H9 (cell line): Measurements from ENCODE around the gene GNB1L. TPM values are rescaled to one million over a fixed set of nuclear protein-coding genes. Genes with fewer than 3 reads are reported as not detected.

Experiments used
- DNase-seq: peaks from one replicate; pipeline ENCODE4 v3.0.0-alpha.2; 2017
- H2AFZ ChIP-seq: one replicate; pipeline ENCODE4 v1.6.1; 2013; ENCODE audit warnings: mild to moderate bottlenecking, low read length, control low read depth, moderate library complexity
- H2AK5ac ChIP-seq: 2 replicates; pipeline ENCODE4 v1.6.1; 2013; ENCODE audit warnings: low read length, control low read depth, mixed read lengths; ENCODE audit not compliant: insufficient read length
- H2BK120ac ChIP-seq: one replicate; pipeline ENCODE4 v1.6.1; 2013; ENCODE audit warnings: low read depth, mild to moderate bottlenecking, low read length, control low read depth, inconsistent platforms; ENCODE audit not compliant: poor library complexity, severe bottlenecking
- H2BK12ac ChIP-seq: 2 replicates; pipeline ENCODE4 v1.6.1; 2013; ENCODE audit warnings: low read length, control low read depth, mixed read lengths, low read depth; ENCODE audit not compliant: insufficient read length
- H2BK15ac ChIP-seq: 2 replicates; pipeline ENCODE4 v1.6.1; 2013; ENCODE audit warnings: low read depth, low read length, control low read depth
- H2BK20ac ChIP-seq: one replicate; pipeline ENCODE4 v1.6.1; 2013; ENCODE audit warnings: low read depth, mild to moderate bottlenecking, low read length, control low read depth, inconsistent platforms; ENCODE audit not compliant: poor library complexity, severe bottlenecking
- H2BK5ac ChIP-seq: 2 replicates; pipeline ENCODE4 v1.6.1; 2013; ENCODE audit warnings: low read length, control low read depth, mixed read lengths; ENCODE audit not compliant: insufficient read length
- H3K14ac ChIP-seq: 2 replicates; pipeline ENCODE4 v1.6.1; 2013; ENCODE audit warnings: low read length, control low read depth; ENCODE audit not compliant: insufficient read depth
- H3K18ac ChIP-seq: 2 replicates; pipeline ENCODE4 v1.6.1; 2013; ENCODE audit warnings: low read depth, mild to moderate bottlenecking, mixed read lengths, low read length, control low read depth; ENCODE audit not compliant: insufficient read length
- H3K23ac ChIP-seq: 2 replicates; pipeline ENCODE4 v1.6.1; 2013; ENCODE audit warnings: low read length, control low read depth, mixed read lengths, low read depth; ENCODE audit not compliant: insufficient read length
- H3K23me2 ChIP-seq: 2 replicates; pipeline ENCODE4 v1.6.1; 2013; ENCODE audit warnings: low read depth, mild to moderate bottlenecking, mixed read lengths, low read length, control low read depth; ENCODE audit not compliant: insufficient read length, poor library complexity, severe bottlenecking
- H3K27ac ChIP-seq: 2 replicates; pipeline ENCODE4 v1.5.1; 2013; ENCODE audit warnings: low read length, control low read depth, mixed read lengths, low read depth; ENCODE audit not compliant: insufficient read length
- H3K27me3 ChIP-seq: 2 replicates; pipeline ENCODE4 v1.6.1; 2013; ENCODE audit warnings: low read length, control low read depth, inconsistent platforms; ENCODE audit not compliant: insufficient read depth
- H3K4ac ChIP-seq: 2 replicates; pipeline ENCODE4 v1.6.1; 2013; ENCODE audit warnings: low read depth, mild to moderate bottlenecking, control low read depth, inconsistent platforms, low read length, moderate library complexity
- H3K4me1 ChIP-seq: 2 replicates; pipeline ENCODE4 v1.6.1; 2013; ENCODE audit warnings: low read length, control low read depth, inconsistent platforms; ENCODE audit not compliant: insufficient read depth
- H3K4me2 ChIP-seq: 2 replicates; pipeline ENCODE4 v1.6.1; 2013; ENCODE audit warnings: low read length, control low read depth, mixed read lengths; ENCODE audit not compliant: insufficient read length, insufficient read depth
- H3K56ac ChIP-seq: 2 replicates; pipeline ENCODE4 v1.6.1; 2013; ENCODE audit warnings: low read depth, mild to moderate bottlenecking, mixed read lengths, low read length, control low read depth; ENCODE audit not compliant: insufficient read length
- H3K79me1 ChIP-seq: 2 replicates; pipeline ENCODE4 v1.6.1; 2013; ENCODE audit warnings: low read depth, mild to moderate bottlenecking, moderate library complexity, low read length, control low read depth, inconsistent platforms; ENCODE audit not compliant: insufficient read depth, poor library complexity, severe bottlenecking
- H3K79me2 ChIP-seq: 2 replicates; pipeline ENCODE4 v1.6.1; 2013; ENCODE audit warnings: low read length, control low read depth, inconsistent platforms; ENCODE audit not compliant: insufficient read depth
- H3K9ac ChIP-seq: 2 replicates; pipeline ENCODE4 v1.6.1; 2013; ENCODE audit warnings: low read length, control low read depth, mixed read lengths; ENCODE audit not compliant: insufficient read length; ENCODE audit errors: extremely low read depth
- H3K9me3 ChIP-seq: one replicate; pipeline ENCODE4 v1.6.1; 2013; ENCODE audit warnings: low read depth, low read length, inconsistent platforms; ENCODE audit not compliant: control insufficient read depth
- H3T11ph ChIP-seq: one replicate; pipeline ENCODE4 v1.6.1; 2013; ENCODE audit warnings: mild to moderate bottlenecking, low read length, control low read depth, inconsistent platforms
- H4K20me1 ChIP-seq: one replicate; pipeline ENCODE4 v1.6.1; 2013; ENCODE audit not compliant: control insufficient read depth, insufficient read length, insufficient read depth
- H4K5ac ChIP-seq: 2 replicates; pipeline ENCODE4 v1.6.1; 2013; ENCODE audit warnings: low read depth, mild to moderate bottlenecking, mixed read lengths, low read length, control low read depth; ENCODE audit not compliant: insufficient read length
- H4K8ac ChIP-seq: replicated peaks from 2 replicates; pipeline ENCODE4 v1.6.1; 2013; ENCODE audit warnings: low read length, control low read depth, mixed read lengths, low read depth; ENCODE audit not compliant: insufficient read length
- H4K91ac ChIP-seq: 2 replicates; pipeline ENCODE4 v1.6.1; 2013; ENCODE audit warnings: low read depth, mild to moderate bottlenecking, moderate library complexity, mixed read lengths, low read length, control low read depth; ENCODE audit not compliant: insufficient read length
- H3K27ac Mint-ChIP-seq, 3 experiments: 2 replicates in 2 of 3; 3 replicates in 1 of 3; pipeline ENCODE4 v1.8.0; 2020 to 2021; ENCODE audit warnings: mixed read lengths in 3 of 3, mild to moderate bottlenecking in 1 of 3, moderate library complexity in 1 of 3
- H3K27me3 Mint-ChIP-seq: 2 replicates; pipeline ENCODE4 v1.8.0; 2021; ENCODE audit warnings: low read depth, mild to moderate bottlenecking, moderate library complexity, mixed read lengths
- H3K36me3 Mint-ChIP-seq, 3 experiments: 2 replicates in 2 of 3; 3 replicates in 1 of 3; pipeline ENCODE4 v1.8.0; 2020 to 2021; ENCODE audit warnings: low read depth in 3 of 3, mixed read lengths in 3 of 3; ENCODE audit not compliant: insufficient read depth in 1 of 3
- H3K4me1 Mint-ChIP-seq, 2 experiments: 2 replicates each; pipeline ENCODE4 v1.8.0; 2020; ENCODE audit warnings: mixed read lengths in 2 of 2
- H3K4me3 Mint-ChIP-seq, 2 experiments: 2 replicates in 1 of 2; 3 replicates in 1 of 2; pipeline ENCODE4 v1.8.0; 2020 to 2021; ENCODE audit warnings: mild to moderate bottlenecking in 2 of 2, mixed read lengths in 2 of 2, moderate library complexity in 1 of 2
- H3K9me3 Mint-ChIP-seq, 2 experiments: 2 replicates in 1 of 2; 3 replicates in 1 of 2; pipeline ENCODE4 v1.8.0; 2020; ENCODE audit warnings: mild to moderate bottlenecking in 2 of 2, mixed read lengths in 2 of 2, moderate library complexity in 1 of 2
- CTCF ChIP-seq: fragments of 200-600 bp; sonication (generic); conservative IDR thresholded peaks from 3 replicates; pipeline ENCODE4 v1.8.0; 2021; ENCODE audit warnings: antibody characterized with exemption, mild to moderate bottlenecking
- WGBS: extraction: QIAGEN DNeasy Blood & Tissue Kit; methylation state at CpG from one replicate; pipeline ENCODE4 v1.1.7; 2013; ENCODE audit warnings: missing lambda C conversion rate, low lambda C conversion rate, mixed read lengths; ENCODE audit not compliant: insufficient read length; ENCODE audit errors: extremely low coverage; 5-methylcytosine and 5-hydroxymethylcytosine counted together
- total RNA-seq: library from RNA; stranded (reverse); gene quantifications from 2 replicates; pipeline ENCODE4 v1.2.1, GENCODE V29; 2021

The GNB1L gene
- total RNA-seq, 1 experiment from 2014 or later: 22.4 TPM

DNA sequence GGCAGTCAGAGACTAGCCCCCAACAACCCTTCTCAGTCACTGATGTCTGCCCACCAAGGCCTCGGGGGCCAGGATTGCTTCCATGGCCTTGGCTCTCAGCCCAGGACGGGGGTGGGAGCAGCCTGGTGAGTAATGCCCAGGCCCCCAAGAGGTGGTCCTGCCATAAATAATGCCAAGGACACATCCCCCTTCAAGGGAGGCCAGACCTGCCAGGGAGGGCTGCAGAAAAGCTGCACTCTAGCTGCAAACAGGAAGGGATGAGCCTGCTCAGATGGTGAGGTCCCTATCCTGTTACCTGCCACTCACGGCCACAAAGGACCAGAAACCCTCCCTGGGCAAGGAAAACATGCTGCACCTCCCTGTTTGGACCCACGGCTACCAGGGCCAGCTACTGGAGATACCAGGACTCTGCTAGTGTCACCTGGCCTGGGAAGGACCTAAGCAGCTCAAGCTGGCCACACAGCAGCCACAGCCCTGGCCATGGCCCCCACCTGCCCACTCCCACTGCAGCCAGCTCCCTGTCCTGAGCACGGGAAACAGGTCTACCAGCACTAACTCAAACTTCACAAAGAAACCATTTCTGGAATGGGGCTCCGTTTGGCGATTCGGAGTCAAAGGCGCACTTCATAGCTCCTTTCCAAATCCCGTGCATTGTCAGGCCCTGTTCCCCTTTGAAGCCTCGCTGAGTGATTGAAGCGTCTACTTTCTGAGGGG, 12.1 kb downstream of the GNB1L start:
- H3K27me3 ChIP-seq: no peaks in the 10 kb centered on the region
- H3K4me2 ChIP-seq: no peak overlapping the region
- no peaks in the 10 kb centered on the region for H3K27me3 Mint-ChIP-seq
- DNase-seq: no peak
- no peak overlapping the region for H2BK20ac ChIP-seq
- no peaks in the 10 kb centered on the region; a peak in 1 of 5 replicates for H3K9me3 Mint-ChIP-seq
- no peaks in the 10 kb centered on the region for H3K4me1 ChIP-seq
- H3K36me3 Mint-ChIP-seq: peaks cover 4 to 10% (median 7%) of the 10 kb centered on the region in 3 experiments; a peak in 5 of 7 replicates
- no peak overlapping the region for H3K18ac ChIP-seq
- no peak overlapping the region for H3K9ac ChIP-seq
- H4K20me1 ChIP-seq: no peaks in the 10 kb centered on the region
- no peaks in the 10 kb centered on the region for H3K79me1 ChIP-seq
- no peaks in the 10 kb centered on the region for H3K23me2 ChIP-seq
- no peak overlapping the region for H2BK120ac ChIP-seq
- peaks cover 10 to 12% of the 10 kb centered on the region in 2 experiments for H3K4me1 Mint-ChIP-seq
- no peak overlapping the region for H3K56ac ChIP-seq
- no peak overlapping the region for H3K27ac ChIP-seq
- TF ChIP-seq CTCF: no peak
- no peak overlapping the region for H3K4me3 Mint-ChIP-seq
- H2AK5ac ChIP-seq: no peak overlapping the region
- no peak overlapping the region for H2BK5ac ChIP-seq
- H3K9me3 ChIP-seq: no peaks in the 10 kb centered on the region
- no peaks in the 10 kb centered on the region for H3K79me2 ChIP-seq
- no peak overlapping the region for H2AFZ ChIP-seq
- H2BK15ac ChIP-seq: no peak overlapping the region
- no peak overlapping the region for H3K23ac ChIP-seq
- H3K27ac Mint-ChIP-seq: peak overlapping the region in 1 of 3 experiments; percentile 51; a peak in 1 of 7 replicates
- H2BK12ac ChIP-seq: no peak overlapping the region
- no peak overlapping the region for H4K5ac ChIP-seq
- no peak overlapping the region for H4K8ac ChIP-seq
- H3K4ac ChIP-seq: no peak overlapping the region
- peak overlapping the region; percentile 27; the same call in 1 of the 2 replicates for H3K14ac ChIP-seq
- WGBS: no CpG with 5 or more reads among the region's 12 CpGs
- no peak overlapping the region for H4K91ac ChIP-seq
- no peak overlapping the region for H3T11ph ChIP-seq
